NCI-H1092 treated with DMSO at 0.1 percent for 48 hours (cell line): Measurements from ENCODE around the gene JAKMIP3.

ENCODE experiments used
- DNase-seq: peaks from one replicate; lab custom pipeline; 2025; lab: John Stamatoyannopoulos, UW

JAKMIP3 gene

GRCh38 chr10:132043861-132044695 lies 21.7 kb upstream of the JAKMIP3 start:
- DNase-seq, result no peak

GRCh38 chr10:132044803-132045202 lies 20.9 kb upstream of the JAKMIP3 start:
- no peak for DNase-seq

- DNase-seq, result no peak
Observed at GRCh38 chr10:132045324-132045723, 20.4 kb upstream of the JAKMIP3 start.

- DNase-seq, result no peak
Observed at GRCh38 chr10:132047575-132048293, 18.0 kb upstream of the JAKMIP3 start.

GRCh38 chr10:132048294-132048667 lies 17.5 kb upstream of the JAKMIP3 start:
- DNase-seq, result no peak

GRCh38 chr10:132050191-132050590 lies 15.6 kb upstream of the JAKMIP3 start:
- DNase-seq, result no peak

- DNase-seq, result no peak
Observed at GRCh38 chr10:132052124-132052523, 13.6 kb upstream of the JAKMIP3 start.

GRCh38 chr10:132054564-132054963 lies 11.2 kb upstream of the JAKMIP3 start:
- DNase-seq, result no peak

GRCh38 chr10:132055616-132056015 lies 10.1 kb upstream of the JAKMIP3 start:
- DNase-seq, result no peak

GRCh38 chr10:132056663-132057062 lies 9.1 kb upstream of the JAKMIP3 start:
- no peak for DNase-seq

- DNase-seq, result no peak
Observed at GRCh38 chr10:132057191-132057681, 8.5 kb upstream of the JAKMIP3 start.

GRCh38 chr10:132058111-132058745 lies 7.5 kb upstream of the JAKMIP3 start:
- no peak for DNase-seq

GRCh38 chr10:132058793-132059759 lies 6.7 kb upstream of the JAKMIP3 start:
- DNase-seq, result no peak

GRCh38 chr10:132059760-132060508 lies 5.8 kb upstream of the JAKMIP3 start:
- no peak for DNase-seq

- DNase-seq, result no peak
Observed at GRCh38 chr10:132061030-132061429, 4.7 kb upstream of the JAKMIP3 start.

GRCh38 chr10:132061465-132061864 lies 4.3 kb upstream of the JAKMIP3 start:
- DNase-seq, result no peak

- no peak for DNase-seq
Observed at GRCh38 chr10:132062116-132062515, 3.6 kb upstream of the JAKMIP3 start.

- no peak for DNase-seq
Observed at GRCh38 chr10:132062641-132063390, 2.9 kb upstream of the JAKMIP3 start.

GRCh38 chr10:132063432-132063831 lies 2.3 kb upstream of the JAKMIP3 start:
- DNase-seq, result no peak
